ENCODE data around the gene NWD2.

DNA sequence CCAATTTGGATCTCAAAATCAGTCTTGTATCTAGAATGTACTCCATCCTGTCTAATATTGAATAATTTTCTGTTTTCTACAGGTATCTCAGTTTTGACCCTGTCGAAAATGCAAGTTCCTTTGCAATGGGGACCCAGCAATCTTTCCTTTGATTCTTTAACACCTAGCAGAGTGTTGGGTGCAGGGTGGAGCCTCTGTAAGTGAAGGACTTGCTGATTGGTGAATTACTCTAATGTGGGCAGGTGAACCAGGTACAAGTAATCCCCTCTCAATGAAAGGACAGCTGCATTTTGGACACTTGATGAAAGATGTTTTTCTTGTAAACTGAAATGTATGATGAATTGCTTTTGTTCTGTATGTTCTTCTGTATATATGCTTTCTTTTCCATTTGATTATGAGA is 54.9 kb downstream of the NWD2 start:
- no peak for TF ChIP-seq CTCF (conservative IDR thresholded peaks at IDR 0.05 in 1 of 2, IDR thresholded peaks at IDR 0.05 in 1 of 2; ENCODE audit: extremely low read depth in 1 of 2, insufficient read depth in 1 of 2, low read depth in 1 of 2, low read length in 2 of 2)
- no peak for TF ChIP-seq EZH2 (IDR thresholded peaks at IDR 0.05; ENCODE audit: borderline replicate concordance, low read length)

Data from mammary epithelial cell (primary cell).